Neural progenitor cell (in vitro differentiated cells): ENCODE results near the gene C3orf20.

Source experiments
- CTCF ChIP-seq: fragments of 200-600 bp; sonication (generic); IDR thresholded peaks from 2 replicates; pipeline ENCODE4 v1.5.1; 2017; ENCODE audit warnings: antibody characterized with exemption, mild to moderate bottlenecking
- EZH2phosphoT487 ChIP-seq: fragments of 200-600 bp; sonication (generic); IDR thresholded peaks from 2 replicates; pipeline ENCODE4 v1.6.1; 2017; ENCODE audit warnings: antibody characterized with exemption

- TF ChIP-seq CTCF (no peak), EZH2phosphoT487 (no peak)
These were observed 145.2 kb downstream of the C3orf20 start for GRCh38 chr3:14820156-14820555.
